Measurements from ENCODE around the gene LRRFIP1.
A peak's percentile ranks its signal among the peaks of the same experiment; 100 is the strongest.
"Not testable (repeated sequence)": the region's sequence is repeated elsewhere in the genome, so short reads cannot be mapped to it uniquely, and the experiment has no call there.

LRRFIP1 gene

GRCh38 chr2:237665713-237666143 is 38.3 kb downstream of the LRRFIP1 start:
- TF ChIP-seq, protein P1, sequence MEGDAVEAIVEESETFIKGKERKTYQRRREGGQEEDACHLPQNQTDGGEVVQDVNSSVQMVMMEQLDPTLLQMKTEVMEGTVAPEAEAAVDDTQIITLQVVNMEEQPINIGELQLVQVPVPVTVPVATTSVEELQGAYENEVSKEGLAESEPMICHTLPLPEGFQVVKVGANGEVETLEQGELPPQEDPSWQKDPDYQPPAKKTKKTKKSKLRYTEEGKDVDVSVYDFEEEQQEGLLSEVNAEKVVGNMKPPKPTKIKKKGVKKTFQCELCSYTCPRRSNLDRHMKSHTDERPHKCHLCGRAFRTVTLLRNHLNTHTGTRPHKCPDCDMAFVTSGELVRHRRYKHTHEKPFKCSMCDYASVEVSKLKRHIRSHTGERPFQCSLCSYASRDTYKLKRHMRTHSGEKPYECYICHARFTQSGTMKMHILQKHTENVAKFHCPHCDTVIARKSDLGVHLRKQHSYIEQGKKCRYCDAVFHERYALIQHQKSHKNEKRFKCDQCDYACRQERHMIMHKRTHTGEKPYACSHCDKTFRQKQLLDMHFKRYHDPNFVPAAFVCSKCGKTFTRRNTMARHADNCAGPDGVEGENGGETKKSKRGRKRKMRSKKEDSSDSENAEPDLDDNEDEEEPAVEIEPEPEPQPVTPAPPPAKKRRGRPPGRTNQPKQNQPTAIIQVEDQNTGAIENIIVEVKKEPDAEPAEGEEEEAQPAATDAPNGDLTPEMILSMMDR (IDR thresholded peaks at IDR 0.05; ENCODE audit: low read depth, low read length) = no peak
- no peak overlapping the region for H3K4me3 ChIP-seq (replicated peaks in 1 of 2; ENCODE audit: low read depth in 2 of 2, low read length in 2 of 2)
- no peak for DNase-seq (ENCODE audit: low read depth in 2 of 2)

DNA sequence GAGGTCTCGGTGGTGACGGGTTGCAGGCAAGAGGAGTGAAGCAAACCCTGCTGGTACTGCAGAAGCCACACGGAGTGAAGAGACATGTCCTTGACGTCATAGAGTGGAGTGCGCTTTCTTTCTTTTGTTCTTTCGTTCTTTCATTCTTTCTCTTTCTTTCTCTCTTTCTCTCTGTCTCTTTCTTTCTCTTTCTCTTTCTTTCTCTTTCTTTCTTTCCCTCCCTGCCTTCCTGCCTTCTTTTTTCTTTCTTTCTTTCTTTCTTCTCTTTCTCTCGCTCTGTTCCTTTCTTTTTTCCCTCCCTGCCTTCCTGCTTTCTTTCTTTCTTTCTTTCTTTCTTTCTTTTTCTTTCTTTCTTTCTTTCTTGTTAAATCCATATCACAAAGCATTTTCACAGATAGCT is 39.2 kb downstream of the LRRFIP1 start:
- DNase-seq (ENCODE audit: low read depth in 2 of 2) = no peak
- TF ChIP-seq, protein P1 (IDR thresholded peaks at IDR 0.05; ENCODE audit: low read depth, low read length) = no peak
- H3K4me3 ChIP-seq (replicated peaks in 1 of 2; ENCODE audit: low read depth in 2 of 2, low read length in 2 of 2) = no peak overlapping the region

GRCh38 chr2:237667050-237667576 is 39.7 kb downstream of the LRRFIP1 start:
- DNase-seq (ENCODE audit: low read depth in 2 of 2); H3K4me3 ChIP-seq (replicated peaks in 1 of 2; ENCODE audit: low read depth in 2 of 2, low read length in 2 of 2): not testable (repeated sequence)

DNA sequence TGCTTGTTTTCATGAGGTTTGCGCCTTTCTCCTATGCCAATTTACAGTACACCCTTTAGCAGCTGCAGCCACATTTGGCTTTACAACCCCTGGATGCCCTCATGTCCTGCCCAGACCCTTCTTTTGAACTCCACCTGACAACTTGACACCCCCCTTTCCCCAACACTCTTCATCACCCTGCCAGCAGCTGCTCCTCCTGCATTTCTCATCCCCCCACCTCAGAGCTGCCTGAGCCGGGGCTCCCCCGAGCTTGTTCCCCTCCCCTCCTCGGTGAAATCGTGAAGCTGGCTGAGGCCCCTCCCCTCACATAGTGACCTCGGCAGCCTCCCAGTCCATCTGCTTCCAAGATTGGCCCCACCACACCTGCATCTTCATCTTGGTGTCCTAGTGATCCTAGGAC is 40.5 kb downstream of the LRRFIP1 start:
- DNase-seq (ENCODE audit: low read depth in 2 of 2) = no peak
- no peak overlapping the region for H3K4me3 ChIP-seq (replicated peaks in 1 of 2; ENCODE audit: low read depth in 2 of 2, low read length in 2 of 2)
- TF ChIP-seq, protein P1 (IDR thresholded peaks at IDR 0.05; ENCODE audit: low read depth, low read length) = no peak

- no peak for DNase-seq (ENCODE audit: low read depth in 2 of 2)
- H3K4me3 ChIP-seq (replicated peaks in 1 of 2; ENCODE audit: low read depth in 2 of 2, low read length in 2 of 2) = no peak overlapping the region
- TF ChIP-seq, protein P1 (IDR thresholded peaks at IDR 0.05; ENCODE audit: low read depth, low read length) = no peak
Observed at GRCh38 chr2:237668440-237668839, 41.1 kb downstream of the LRRFIP1 start.

GRCh38 chr2:237669283-237669627 is 41.9 kb downstream of the LRRFIP1 start:
- DNase-seq (ENCODE audit: low read depth in 2 of 2) = no peak
- TF ChIP-seq, protein P1 (IDR thresholded peaks at IDR 0.05; ENCODE audit: low read depth, low read length) = no peak
- no peak overlapping the region for H3K4me3 ChIP-seq (replicated peaks in 1 of 2; ENCODE audit: low read depth in 2 of 2, low read length in 2 of 2)

DNA sequence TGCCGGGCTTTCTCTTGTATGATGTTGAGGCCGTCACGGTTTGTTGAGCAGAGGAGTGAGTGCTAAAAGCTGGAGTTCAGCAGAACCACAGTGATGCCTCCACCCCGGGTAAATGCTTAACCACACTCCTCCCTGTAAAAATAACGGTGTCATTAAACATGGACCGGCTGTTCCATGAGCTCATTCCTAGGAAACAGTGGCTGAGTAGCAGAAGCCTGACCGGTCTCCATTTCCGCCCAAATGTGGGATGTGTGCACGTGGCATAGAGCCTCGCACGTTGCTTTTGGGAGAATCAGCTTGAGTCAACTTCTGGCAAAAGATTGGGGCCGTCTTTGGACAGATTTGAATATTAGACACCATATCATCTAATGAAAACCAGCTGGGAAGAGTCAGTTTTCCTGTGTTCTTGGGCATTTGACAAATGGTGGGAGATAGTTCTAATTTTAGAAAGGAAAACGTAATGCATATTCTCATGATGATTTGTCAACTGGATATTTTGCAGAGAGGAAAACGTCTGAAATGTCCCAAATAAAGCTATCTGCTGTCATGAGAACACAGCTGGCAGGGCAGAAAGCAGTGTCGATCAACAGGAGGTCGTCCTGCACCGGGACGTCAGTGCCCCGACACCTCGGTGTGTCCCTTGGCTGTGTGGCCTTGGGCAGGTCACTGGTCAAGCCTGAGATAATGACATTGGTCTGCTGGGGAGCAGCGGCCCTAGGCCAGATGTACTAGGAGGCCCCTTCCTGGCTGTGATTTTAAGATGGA is 42.4 kb downstream of the LRRFIP1 start:
- TF ChIP-seq, protein P1 (IDR thresholded peaks at IDR 0.05; ENCODE audit: low read depth, low read length) = no peak
- peak; percentile 98 to 99 for DNase-seq (ENCODE audit: low read depth in 2 of 2)
- H3K4me3 ChIP-seq (replicated peaks in 1 of 2; ENCODE audit: low read depth in 2 of 2, low read length in 2 of 2) = no peak overlapping the region

Data from cardiac fibroblast (primary cell).